Upper lobe of left lung (tissue), 6 donors: ENCODE data around the gene LNX2. TPM values are rescaled to one million over a fixed set of nuclear protein-coding genes. Genes with fewer than 3 reads are reported as not detected.

Source experiments
- ATAC-seq, 2 donors: fragments of 200-7000 bp; cut with Tn5 transposase; one replicate each; pipeline ENCODE4 v1.9.1; 2022; ENCODE audit warnings: mild to moderate bottlenecking in 2 of 2, moderate library complexity in 2 of 2; ENCODE audit not compliant: low FRiP score in 2 of 2
- DNase-seq, 2 donors: peaks; one replicate each; pipeline ENCODE4 v3.0.0-alpha.2; 2019 to 2020
- H3K27ac ChIP-seq, 4 donors: fragments of 200-600 bp; sonication (generic); one replicate each; pipeline ENCODE4 v1.5.1; 2016 to 2019
- H3K27me3 ChIP-seq, 4 donors: fragments of 200-600 bp; sonication (generic); one replicate each; pipeline ENCODE4 v1.5.1; 2017 to 2019
- H3K36me3 ChIP-seq, 4 donors: fragments of 200-600 bp; sonication (generic); one replicate each; pipeline ENCODE4 v1.5.1; 2016 to 2019
- H3K4me1 ChIP-seq, 4 donors: fragments of 200-600 bp; sonication (generic); one replicate each; pipeline ENCODE4 v1.5.1; 2018 to 2019
- H3K4me3 ChIP-seq, 4 donors: fragments of 200-600 bp; sonication (generic); one replicate each; pipeline ENCODE4 v1.5.1; 2017 to 2019; ENCODE audit warnings: mild to moderate bottlenecking in 2 of 4, moderate library complexity in 1 of 4
- H3K9me3 ChIP-seq, 4 donors: fragments of 200-600 bp; sonication (generic); one replicate each; pipeline ENCODE4 v1.5.1; 2018 to 2019
- CTCF ChIP-seq, 6 experiments: fragments of 450-650 bp in 4 of 6; fragments of 200-600 bp in 2 of 6; sonication (generic) in 2 of 6; IDR thresholded peaks; one replicate each; pipeline ENCODE4 v1.5.1; 2016 to 2019; ENCODE audit warnings: antibody characterized with exemption in 6 of 6
- EP300 ChIP-seq, 4 donors: sonication (generic); formaldehyde crosslinking; IDR thresholded peaks; one replicate each; pipeline ENCODE4 v1.5.1; 2017; ENCODE audit warnings: antibody characterized with exemption in 4 of 4, control low read depth in 2 of 4
- POLR2A ChIP-seq, 4 donors: fragments of 450-650 bp; IDR thresholded peaks; one replicate each; pipeline ENCODE4 v1.5.1; 2016 to 2017; ENCODE audit warnings: antibody characterized with exemption in 4 of 4, mild to moderate bottlenecking in 2 of 4
- POLR2AphosphoS5 ChIP-seq, 2 donors: sonication (generic); formaldehyde crosslinking; IDR thresholded peaks; one replicate each; pipeline ENCODE4 v1.5.1; 2017; ENCODE audit warnings: antibody characterized with exemption in 2 of 2
- WGBS, 2 donors: methylation state at CpG; one replicate each; pipeline ENCODE4 v1.1.5; 2017 to 2018; 5-methylcytosine and 5-hydroxymethylcytosine counted together
- total RNA-seq, 6 donors: library from RNA; depleted of rRNA in 4 of 6; stranded (reverse); fragments of >200 nt in 4 of 6; gene quantifications; one replicate each; pipeline versions ENCODE4 v1.1.0 to v1.2.1, GENCODE V29; 2016 to 2021
- donor health status: DM: no; HTN: no; CAD: no; lungs with moderate emphysema.
- donor health status: DM: no; HTN: yes; CAD: no; lungs with severe emphysema.

LNX2 gene
- total RNA-seq, 6 donors from 2014 or later = 20.4 to 75.3 (median 33.2) TPM

GRCh38 chr13:27622881-27623280 lies 2.6 kb upstream of the LNX2 start:
- H3K27me3 ChIP-seq = no peaks in the 10 kb centered on the region
- H3K4me3 ChIP-seq = peak overlapping the region in 3 of 4 donors; percentile 67 to 96 (median 88)
- peaks cover 23 to 37% (median 32%) of the 10 kb centered on the region in 4 donors for H3K4me1 ChIP-seq
- H3K27ac ChIP-seq = peak overlapping the region in 2 of 4 donors; percentile 23 to 58
- H3K36me3 ChIP-seq = peaks cover 0 to 4% (median 0%) of the 10 kb centered on the region in 4 donors
- TF ChIP-seq CTCF (IDR thresholded peaks at IDR 0.05) = no peak
- no peak for TF ChIP-seq POLR2A (IDR thresholded peaks at IDR 0.05)
- no peak for TF ChIP-seq POLR2AphosphoS5 (IDR thresholded peaks at IDR 0.05)
- TF ChIP-seq EP300 (IDR thresholded peaks at IDR 0.05) = no peak
- 66 to 67% methylated on average over 7 of the region's 7 CpGs for WGBS, 2 donors
- no peak for DNase-seq
- no peaks in the 10 kb centered on the region for H3K9me3 ChIP-seq
- no peak for ATAC-seq

GRCh38 chr13:27622102-27622820 lies 1.9 kb upstream of the LNX2 start:
- DNase-seq = no peak
- Histone ChIP-seq H3K27ac (peak overlapping the region; percentile 96 to 100 (median 98)), H3K9me3 (no peaks in the 10 kb centered on the region), H3K36me3 (peaks cover 0 to 4% (median 0%) of the 10 kb centered on the region in 4 donors), H3K4me3 (peak overlapping the region; percentile 67 to 96 (median 84)), H3K27me3 (no peaks in the 10 kb centered on the region), H3K4me1 (peaks cover 23 to 37% (median 35%) of the 10 kb centered on the region in 4 donors)
- ATAC-seq = no peak
- no peak for TF ChIP-seq EP300 (IDR thresholded peaks at IDR 0.05)
- peak in 1 of 6 experiments; percentile 23 for TF ChIP-seq CTCF (IDR thresholded peaks at IDR 0.05)
- TF ChIP-seq POLR2AphosphoS5 (IDR thresholded peaks at IDR 0.05) = no peak
- no peak for TF ChIP-seq POLR2A (IDR thresholded peaks at IDR 0.05)
- 8% methylated on average over 13 of the region's 13 CpGs for WGBS, 2 donors

DNA sequence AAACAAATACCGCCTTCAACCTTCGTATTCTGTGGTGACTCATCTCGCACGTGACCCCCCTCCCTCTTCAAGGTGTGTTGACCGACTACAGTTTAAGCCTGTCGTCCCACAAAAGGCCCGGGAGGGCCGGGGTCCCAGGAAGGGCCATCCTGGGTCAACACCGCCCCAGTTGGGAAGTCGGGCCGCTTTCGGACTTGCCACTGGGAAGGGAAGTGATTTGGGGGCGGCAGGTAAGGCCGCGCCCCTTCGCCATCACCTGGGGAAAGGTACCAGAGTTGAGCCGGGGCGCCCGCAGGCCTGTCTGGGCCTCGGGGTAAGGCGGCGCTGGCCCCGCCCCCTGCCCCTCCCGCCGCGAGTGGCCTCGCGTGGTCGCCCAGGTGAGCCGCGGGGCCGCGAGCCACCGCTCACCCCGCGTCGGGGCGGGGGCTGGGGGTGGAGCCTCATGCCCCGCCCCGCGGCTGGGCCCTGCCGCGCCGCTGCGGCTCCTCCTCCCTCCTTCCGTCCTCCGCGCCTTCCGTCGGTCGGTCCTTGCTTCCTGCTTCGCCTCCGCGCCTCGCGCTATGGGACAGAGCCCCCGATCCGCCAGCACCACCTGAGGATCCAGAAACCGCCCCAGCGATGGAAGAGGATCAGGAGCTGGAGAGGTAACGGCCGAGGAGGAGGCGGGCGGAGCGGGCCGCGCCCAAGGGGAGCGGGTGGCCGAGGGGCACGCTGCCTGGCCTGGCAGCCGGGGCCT lies 1.2 kb upstream of the LNX2 start, which contains the start of gene POLR1D:
Gene POLR1D (plus strand): TSS at position 527 of the 736 bp plus-strand sequence. CDS start 92 bp downstream, at position 619.
- WGBS, 2 donors = 0 to 1% methylated on average over 34 to 41 of the region's 71 CpGs
- DNase-seq (peak; percentile 90 to 97), ATAC-seq (peak; percentile 80 to 90)
- Histone ChIP-seq H3K27ac (peak within 1 kb of the TSS; percentile 96 to 100 (median 98)), H3K36me3 (peaks cover 0 to 4% (median 0%) of the 10 kb centered on the region in 4 donors), H3K9me3 (no peaks in the 10 kb centered on the region), H3K4me3 (peak within 1 kb of the TSS; percentile 67 to 96 (median 84)), H3K27me3 (no peaks in the 10 kb centered on the region), H3K4me1 (peaks cover 23 to 40% (median 37%) of the 10 kb centered on the region in 4 donors)
- TF ChIP-seq POLR2AphosphoS5 (IDR thresholded peaks at IDR 0.05) (peak; percentile 89 to 92), POLR2A (IDR thresholded peaks at IDR 0.05) (peak in 3 of 4 donors; percentile 85 to 91 (median 86)), CTCF (IDR thresholded peaks at IDR 0.05) (no peak), EP300 (IDR thresholded peaks at IDR 0.05) (peak in 1 of 4 donors; percentile 1)

DNA sequence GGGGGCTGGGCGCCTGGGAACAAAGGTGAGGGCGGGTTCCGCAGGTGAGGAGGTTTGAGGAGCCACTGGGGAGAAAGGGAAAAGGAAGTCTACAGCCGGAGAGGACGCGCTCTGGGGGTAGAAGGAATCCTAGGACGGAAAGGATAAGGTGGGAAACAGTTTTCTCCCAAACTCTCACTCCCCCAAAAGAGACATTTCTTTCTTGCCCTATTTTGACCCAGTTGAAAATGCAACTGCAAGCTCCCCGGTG lies 712 bp upstream of the LNX2 start:
- Histone ChIP-seq H3K4me3 (peak overlapping the region; percentile 67 to 96 (median 84)), H3K27ac (peak overlapping the region; percentile 96 to 100 (median 98)), H3K27me3 (no peaks in the 10 kb centered on the region), H3K36me3 (peaks cover 0 to 4% (median 0%) of the 10 kb centered on the region in 4 donors), H3K4me1 (peaks cover 23 to 41% (median 37%) of the 10 kb centered on the region in 4 donors), H3K9me3 (no peaks in the 10 kb centered on the region)
- 0 to 3% methylated on average over 8 of the region's 8 CpGs for WGBS, 2 donors
- TF ChIP-seq EP300 (IDR thresholded peaks at IDR 0.05) (no peak), POLR2A (IDR thresholded peaks at IDR 0.05) (no peak), POLR2AphosphoS5 (IDR thresholded peaks at IDR 0.05) (no peak), CTCF (IDR thresholded peaks at IDR 0.05) (no peak)
- no peak for ATAC-seq
- DNase-seq = no peak
